ENCODE data around the gene CRTC3. TPM values are rescaled to one million over a fixed set of nuclear protein-coding genes. Genes with fewer than 3 reads are reported as not detected.
"Not testable (repeated sequence)": the region's sequence is repeated elsewhere in the genome, so short reads cannot be mapped to it uniquely, and the experiment has no call there.

CRTC3 gene
- total RNA-seq, 1 donor from 2014 or later: 74.4 TPM

DNA sequence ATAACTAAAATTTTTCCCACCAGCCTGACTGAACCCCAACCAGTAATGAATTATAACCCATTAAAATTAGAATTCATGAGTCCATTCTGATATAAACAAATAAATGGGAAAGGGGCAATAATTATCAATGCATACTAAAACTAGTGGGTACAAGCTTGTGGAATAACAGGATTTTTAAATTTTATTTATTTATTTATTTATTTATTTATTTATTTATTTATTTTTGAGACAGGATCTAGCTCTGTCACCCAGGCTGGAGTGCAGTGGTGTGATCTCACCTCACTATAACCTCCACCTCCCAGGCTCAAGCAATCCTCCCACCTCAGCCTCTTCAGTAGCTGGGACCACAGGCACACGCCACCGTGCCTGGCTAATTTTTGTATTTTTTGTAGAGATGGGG, 15.8 kb upstream of the CRTC3 start:
- intact Hi-C loops (cut with DNase I); ATAC-seq; DNase-seq (ENCODE audit: low spot score): not testable (repeated sequence)

- intact Hi-C loops (cut with DNase I): no loop called here
- no peak for DNase-seq (ENCODE audit: low spot score)
- no peak for ATAC-seq
Observed at GRCh38 chr15:90519688-90520087, 10.0 kb upstream of the CRTC3 start.

DNA sequence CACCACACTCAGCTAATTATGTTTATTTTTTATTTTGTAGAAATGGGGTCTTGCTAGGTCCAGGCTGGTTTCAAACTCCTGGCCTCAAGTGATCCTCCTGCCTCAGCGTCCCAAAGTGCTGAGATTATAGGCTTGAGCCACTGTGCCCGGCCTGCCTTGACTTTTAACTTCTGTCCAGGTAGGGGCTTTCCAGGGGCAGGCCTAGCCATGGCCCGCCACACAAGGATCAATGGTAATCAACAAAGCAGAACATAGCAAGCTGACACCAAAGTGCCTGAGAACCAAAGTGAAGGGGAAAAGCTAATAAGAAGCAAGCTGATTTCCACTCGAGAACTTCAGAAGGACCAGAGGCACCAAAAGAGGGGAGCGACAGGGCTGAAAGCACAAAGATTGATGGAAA, 9.4 kb upstream of the CRTC3 start:
- intact Hi-C loops (cut with DNase I): no loop called here
- DNase-seq (ENCODE audit: low spot score) (no peak), ATAC-seq (no peak)

- intact Hi-C loops (cut with DNase I): no loop called here
- ATAC-seq (no peak), DNase-seq (ENCODE audit: low spot score) (no peak)
Observed at GRCh38 chr15:90523373-90523772, 6.3 kb upstream of the CRTC3 start.

GRCh38 chr15:90524018-90524803, 5.5 kb upstream of the CRTC3 start:
- ATAC-seq; intact Hi-C loops (cut with DNase I); DNase-seq (ENCODE audit: low spot score): not testable (repeated sequence)

GRCh38 chr15:90529011-90529370, 732 bp upstream of the CRTC3 start:
- no peak for DNase-seq (ENCODE audit: low spot score)
- intact Hi-C loops (cut with DNase I): no loop called here
- no peak for ATAC-seq

- intact Hi-C loops (cut with DNase I): no loop called here
- ATAC-seq: peak; percentile 56
- peak; percentile 72 for DNase-seq (ENCODE audit: low spot score)
Observed at GRCh38 chr15:90530250-90531051, 728 bp downstream of the CRTC3 start.

- intact Hi-C loops (cut with DNase I): no loop called here
- ATAC-seq (no peak), DNase-seq (ENCODE audit: low spot score) (no peak)
Observed at GRCh38 chr15:90531147-90531546, 1.4 kb downstream of the CRTC3 start.

GRCh38 chr15:90535254-90535653, 5.5 kb downstream of the CRTC3 start:
- no peak for ATAC-seq
- intact Hi-C loops (cut with DNase I): no loop called here
- no peak for DNase-seq (ENCODE audit: low spot score)

DNA sequence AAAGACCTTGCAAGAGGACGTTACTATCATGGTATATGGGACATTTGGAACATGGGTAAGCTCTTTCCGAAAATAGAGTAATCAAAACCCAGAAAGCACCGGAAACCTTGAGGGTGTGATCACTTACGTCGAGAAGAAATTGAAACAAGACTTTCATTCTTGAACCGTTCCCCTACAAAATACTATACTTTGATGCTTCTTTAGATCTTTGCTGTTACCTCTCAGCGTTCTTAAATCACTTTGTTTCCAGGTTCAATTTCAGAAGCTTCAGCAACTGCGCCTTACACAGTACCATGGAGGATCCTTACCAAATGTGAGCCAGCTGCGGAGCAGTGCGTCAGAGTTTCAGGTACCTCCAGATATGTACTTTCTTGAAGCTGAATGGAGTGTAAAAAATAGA, 10.1 kb downstream of the CRTC3 start:
- no peak for ATAC-seq
- no peak for DNase-seq (ENCODE audit: low spot score)
- intact Hi-C loops (cut with DNase I): no loop called here

DNA sequence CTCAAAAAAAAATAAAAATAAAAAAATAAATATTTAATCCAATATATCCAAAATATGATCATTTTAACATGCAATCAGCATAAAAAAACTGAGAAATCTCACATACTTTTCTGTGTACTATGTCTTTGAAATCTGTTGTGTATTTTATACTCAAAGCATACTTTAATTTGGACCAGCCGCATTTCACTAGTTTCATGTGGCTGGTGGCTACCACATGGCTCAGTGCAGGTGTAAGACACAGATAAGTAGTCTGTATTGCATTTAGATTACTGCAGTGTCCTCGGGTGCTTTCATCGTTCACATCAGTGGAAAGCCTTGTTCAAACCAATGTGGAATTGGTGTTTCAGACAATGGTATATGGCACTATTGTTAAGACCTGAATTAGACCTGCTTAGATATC, 11.0 kb downstream of the CRTC3 start:
- intact Hi-C loops (cut with DNase I): no loop called here

GRCh38 chr15:90545095-90545494, 15.4 kb downstream of the CRTC3 start:
- DNase-seq (ENCODE audit: low spot score) (no peak), ATAC-seq (no peak)
- intact Hi-C loops (cut with DNase I): no loop called here

More for the DNA sequence above, 11.0 kb downstream of the CRTC3 start:
- DNase-seq (ENCODE audit: low spot score): no peak
- no peak for ATAC-seq

- intact Hi-C loops (cut with DNase I): no loop called here
- peak; percentile 34 for ATAC-seq
Observed at GRCh38 chr15:90547540-90547939, 17.8 kb downstream of the CRTC3 start.

DNA sequence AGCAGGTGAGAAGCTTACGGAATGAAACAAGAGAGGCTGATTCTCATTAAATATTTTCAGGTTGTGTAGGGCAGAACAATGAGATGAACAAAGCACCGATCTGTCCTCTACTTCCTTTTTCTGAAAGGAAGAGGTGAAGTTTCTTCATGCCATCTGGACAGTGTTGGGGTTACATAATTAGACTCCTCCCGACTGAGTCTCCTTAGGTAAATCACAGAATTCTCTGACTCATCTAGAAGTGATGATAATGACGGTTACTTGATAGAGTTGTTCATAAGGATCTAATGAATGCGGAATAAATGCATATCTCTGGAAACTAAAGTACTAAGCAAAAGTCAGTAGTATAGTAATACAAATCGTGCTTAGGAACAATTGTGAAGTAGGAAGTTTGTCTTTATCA, 21.2 kb downstream of the CRTC3 start:
- intact Hi-C loops (cut with DNase I): no loop called here
- DNase-seq (ENCODE audit: low spot score) (no peak), ATAC-seq (no peak)

More at GRCh38 chr15:90547540-90547939, 17.8 kb downstream of the CRTC3 start:
- DNase-seq (ENCODE audit: low spot score): no peak

GRCh38 chr15:90552162-90552928, 22.6 kb downstream of the CRTC3 start:
- intact Hi-C loops (cut with DNase I): no loop called here
- ATAC-seq: peak; percentile 52
- no peak for DNase-seq (ENCODE audit: low spot score)

GRCh38 chr15:90552929-90553211, 23.1 kb downstream of the CRTC3 start:
- intact Hi-C loops (cut with DNase I): no loop called here
- DNase-seq (ENCODE audit: low spot score) (no peak), ATAC-seq (no peak)

DNA sequence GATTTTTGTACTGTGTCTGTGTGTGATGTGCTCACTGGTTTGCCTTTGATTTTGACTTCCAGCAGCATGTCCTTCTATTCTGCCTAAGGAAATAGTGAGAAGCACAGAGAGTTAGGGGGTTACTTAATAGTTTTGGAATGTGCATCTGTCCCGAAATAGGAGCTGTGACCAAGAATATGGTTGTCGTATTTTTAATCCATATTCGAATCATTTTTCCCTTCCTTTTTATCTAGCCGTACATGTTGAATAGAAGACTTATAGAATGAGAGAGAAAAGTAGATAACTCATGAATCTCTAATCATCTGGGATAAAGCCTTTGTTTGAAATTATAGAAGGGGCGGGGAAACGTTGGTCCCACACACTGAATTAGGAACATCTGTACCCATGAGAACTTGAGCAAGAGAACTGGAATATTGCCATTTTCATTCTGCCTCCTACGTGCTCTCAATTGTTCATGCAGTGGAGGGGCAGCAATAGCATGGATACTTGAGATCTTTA, 23.6 kb downstream of the CRTC3 start:
- DNase-seq (ENCODE audit: low spot score): no peak
- intact Hi-C loops (cut with DNase I): no loop called here
- ATAC-seq: peak; percentile 79

DNA sequence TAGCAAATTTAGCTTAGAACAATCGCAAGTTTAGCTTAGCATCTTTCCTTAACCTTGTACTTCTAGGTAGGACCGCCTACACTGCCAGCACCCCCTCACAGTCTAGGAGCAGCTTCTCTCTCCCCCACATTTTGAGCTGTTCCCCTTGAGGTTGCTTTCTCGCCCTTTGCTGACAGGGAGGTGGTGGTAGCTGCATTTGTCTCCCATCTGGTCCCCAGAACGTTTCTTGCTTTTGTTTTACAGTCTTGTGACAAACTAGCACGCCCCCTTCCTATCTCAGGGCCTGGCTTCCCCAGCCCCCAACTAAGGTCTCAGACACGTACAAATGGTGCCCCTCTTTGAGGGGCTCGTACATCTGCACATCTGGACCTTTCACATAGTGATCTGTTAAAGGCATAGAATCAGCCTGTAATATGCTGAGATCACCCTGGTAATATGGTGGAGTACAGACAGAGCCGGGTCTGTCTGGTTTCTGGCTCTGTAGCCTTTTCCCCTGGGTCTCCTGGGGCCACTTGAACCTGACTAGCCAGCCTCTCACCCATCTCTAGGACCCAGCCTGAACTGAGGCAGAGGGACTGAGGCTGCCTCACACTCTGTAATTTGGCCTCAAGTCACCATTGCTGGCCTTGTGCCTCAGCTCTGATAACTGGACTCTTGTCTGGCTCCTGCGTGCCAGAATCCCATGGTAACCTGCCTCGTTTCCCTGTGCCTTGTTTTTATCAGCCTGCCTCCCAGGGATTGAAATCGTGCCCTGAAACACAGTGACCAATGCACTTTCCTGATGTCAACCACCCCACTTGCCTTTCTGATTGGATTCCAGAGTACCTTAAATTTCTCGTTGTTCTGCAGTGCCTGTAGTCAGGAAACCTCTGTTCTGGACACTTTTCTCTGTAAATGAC, 27.7 kb downstream of the CRTC3 start:
- intact Hi-C loops (cut with DNase I): no loop called here
- ATAC-seq: peak; percentile 75

DNA sequence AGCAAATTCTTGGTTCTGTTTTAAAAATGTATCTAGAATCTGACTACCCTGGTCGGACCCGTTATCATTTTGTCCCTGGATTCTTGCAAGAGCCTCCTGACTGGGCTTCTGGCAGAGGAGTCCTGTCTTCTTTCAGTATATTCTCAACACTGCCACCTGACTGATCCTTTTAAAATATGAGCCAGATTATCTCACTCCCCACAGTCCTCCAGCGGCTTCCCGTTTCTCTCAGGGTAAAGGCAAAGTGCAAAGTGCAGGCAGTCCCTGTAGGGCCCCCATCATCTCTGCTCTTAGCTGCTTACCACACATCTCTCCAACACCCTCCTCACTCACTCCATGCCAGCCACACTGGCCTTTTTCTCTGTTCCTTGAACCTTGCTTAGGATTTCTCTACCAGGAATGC, 28.4 kb downstream of the CRTC3 start:
- ATAC-seq (peak; percentile 51), DNase-seq (ENCODE audit: low spot score) (no peak)
- intact Hi-C loops (cut with DNase I): no loop called here

More for the DNA sequence above, 27.7 kb downstream of the CRTC3 start:
- DNase-seq (ENCODE audit: low spot score): peak; percentile 84
